GM12873 (cell line): ENCODE data around the gene HLA-DRB5.

Experiments used
- TF ChIP-seq, protein P1 (sequence below): IDR thresholded peaks from 2 replicates; pipeline ENCODE4 v1.5.1; 2012; ENCODE audit warnings: low read depth, mild to moderate bottlenecking, moderate library complexity, low read length, control low read depth; ENCODE audit not compliant: insufficient read depth; ENCODE audit errors: missing control alignments

Gene HLA-DRB5

DNA sequence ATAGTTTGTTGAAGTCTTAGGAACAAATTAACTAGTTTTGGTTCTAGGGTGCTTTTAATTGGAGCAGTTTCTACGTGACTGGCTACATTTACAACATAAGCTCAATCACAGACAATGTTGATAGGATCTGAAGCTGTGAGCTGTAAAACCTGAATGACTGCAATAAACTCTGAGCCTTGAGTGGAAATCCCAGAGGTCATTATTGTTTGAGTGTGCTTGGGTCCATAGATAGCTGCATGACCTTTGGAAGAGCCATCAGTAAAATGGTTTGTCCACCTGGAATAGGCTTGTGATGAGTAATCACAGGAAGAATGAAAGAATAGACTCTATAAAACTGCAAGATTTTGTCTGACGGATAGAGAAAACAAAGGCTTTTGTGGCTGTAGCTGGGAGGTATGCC is 32.9 kb upstream of the HLA-DRB5 start:
- TF ChIP-seq, protein P1, sequence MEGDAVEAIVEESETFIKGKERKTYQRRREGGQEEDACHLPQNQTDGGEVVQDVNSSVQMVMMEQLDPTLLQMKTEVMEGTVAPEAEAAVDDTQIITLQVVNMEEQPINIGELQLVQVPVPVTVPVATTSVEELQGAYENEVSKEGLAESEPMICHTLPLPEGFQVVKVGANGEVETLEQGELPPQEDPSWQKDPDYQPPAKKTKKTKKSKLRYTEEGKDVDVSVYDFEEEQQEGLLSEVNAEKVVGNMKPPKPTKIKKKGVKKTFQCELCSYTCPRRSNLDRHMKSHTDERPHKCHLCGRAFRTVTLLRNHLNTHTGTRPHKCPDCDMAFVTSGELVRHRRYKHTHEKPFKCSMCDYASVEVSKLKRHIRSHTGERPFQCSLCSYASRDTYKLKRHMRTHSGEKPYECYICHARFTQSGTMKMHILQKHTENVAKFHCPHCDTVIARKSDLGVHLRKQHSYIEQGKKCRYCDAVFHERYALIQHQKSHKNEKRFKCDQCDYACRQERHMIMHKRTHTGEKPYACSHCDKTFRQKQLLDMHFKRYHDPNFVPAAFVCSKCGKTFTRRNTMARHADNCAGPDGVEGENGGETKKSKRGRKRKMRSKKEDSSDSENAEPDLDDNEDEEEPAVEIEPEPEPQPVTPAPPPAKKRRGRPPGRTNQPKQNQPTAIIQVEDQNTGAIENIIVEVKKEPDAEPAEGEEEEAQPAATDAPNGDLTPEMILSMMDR: no peak

DNA sequence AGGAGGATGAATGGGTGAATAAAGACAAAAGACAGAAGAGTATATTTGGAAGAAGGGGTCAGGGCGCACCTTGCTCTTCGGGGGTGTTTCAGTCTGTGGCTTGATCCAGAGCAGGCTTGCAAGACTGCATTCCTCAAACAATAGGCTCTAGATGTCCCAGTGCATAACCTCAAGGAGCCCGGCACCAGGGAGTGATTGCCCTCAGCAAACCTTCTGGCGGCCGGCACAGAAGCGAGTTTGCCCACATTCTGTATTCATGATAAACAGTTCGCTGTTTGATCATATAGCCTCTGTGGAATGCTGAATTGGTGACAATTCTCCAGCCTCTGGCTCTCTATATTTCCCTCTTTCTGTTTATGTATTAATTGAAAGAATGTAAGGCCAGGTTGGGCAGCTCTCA is 29.7 kb upstream of the HLA-DRB5 start:
- TF ChIP-seq, protein P1: no peak

DNA sequence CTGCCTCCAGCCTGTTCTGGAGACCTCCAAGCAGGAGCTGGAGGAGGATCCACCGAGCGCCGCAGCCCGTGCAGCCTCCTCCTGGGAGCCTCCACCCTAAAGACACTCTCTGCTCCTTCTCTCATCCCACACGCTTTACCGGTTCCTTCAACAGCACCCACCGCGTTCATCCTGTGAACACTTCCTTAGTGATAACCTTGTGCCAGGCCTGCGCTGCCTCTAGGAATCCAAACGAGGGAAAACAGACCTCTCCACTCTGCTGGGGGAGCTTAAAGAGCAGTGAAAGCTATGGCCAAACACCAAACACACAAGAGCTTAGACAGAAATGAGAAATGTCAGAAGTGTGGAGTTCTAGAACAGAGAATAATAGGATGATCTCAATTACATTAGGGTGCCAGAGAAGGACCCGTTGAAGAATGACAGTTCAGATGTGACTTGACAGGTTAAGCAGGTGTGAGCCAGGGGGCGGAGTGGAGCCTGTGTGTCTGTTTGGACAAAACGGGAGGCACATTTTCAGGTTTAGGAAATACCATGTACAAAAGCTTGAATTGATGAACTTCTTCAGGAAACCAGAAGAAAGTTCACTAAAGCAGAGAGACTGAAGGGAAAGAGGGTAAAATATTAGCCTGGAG is 28.5 kb upstream of the HLA-DRB5 start:
- TF ChIP-seq, protein P1: no peak

DNA sequence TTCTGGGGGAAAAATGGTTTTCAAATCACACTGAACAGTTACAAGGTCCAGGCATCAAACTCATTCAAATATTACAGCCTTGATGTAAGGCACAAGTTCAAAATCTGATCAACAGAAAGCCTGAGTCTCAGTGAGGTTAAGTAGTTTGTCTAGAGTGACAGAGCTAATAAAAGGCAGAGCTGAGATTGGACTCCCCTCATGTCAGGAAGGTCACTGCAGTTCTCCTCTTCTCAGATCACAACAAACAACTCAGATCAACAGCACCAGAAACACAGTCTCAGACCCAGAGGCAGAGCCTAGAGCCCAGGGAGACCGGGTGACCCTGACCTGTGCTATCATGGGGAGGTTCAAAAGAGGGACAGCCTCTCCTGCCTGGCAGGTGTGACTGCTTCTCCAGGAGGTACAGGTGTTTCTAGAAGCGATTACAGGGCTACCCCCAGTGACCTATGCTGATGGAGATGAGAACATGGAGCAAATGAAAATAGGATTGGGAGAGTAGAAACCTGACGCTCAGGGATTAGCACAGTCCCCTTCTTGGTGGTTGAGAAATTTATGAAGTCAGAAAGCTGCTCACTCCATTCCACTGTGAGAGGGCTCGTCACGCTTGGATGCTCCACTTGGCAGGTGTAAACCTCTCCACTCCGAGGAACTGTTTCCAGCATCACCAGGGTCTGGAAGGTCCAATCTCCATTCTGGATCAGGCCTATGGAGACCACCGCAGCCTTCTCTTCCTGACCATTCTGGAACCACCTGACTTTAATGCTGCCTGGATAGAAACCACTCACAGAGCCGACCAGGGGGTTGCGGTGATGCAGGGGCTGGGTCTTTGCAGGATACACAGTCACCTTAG is 24.3 kb upstream of the HLA-DRB5 start:
- TF ChIP-seq, protein P1: no peak

DNA sequence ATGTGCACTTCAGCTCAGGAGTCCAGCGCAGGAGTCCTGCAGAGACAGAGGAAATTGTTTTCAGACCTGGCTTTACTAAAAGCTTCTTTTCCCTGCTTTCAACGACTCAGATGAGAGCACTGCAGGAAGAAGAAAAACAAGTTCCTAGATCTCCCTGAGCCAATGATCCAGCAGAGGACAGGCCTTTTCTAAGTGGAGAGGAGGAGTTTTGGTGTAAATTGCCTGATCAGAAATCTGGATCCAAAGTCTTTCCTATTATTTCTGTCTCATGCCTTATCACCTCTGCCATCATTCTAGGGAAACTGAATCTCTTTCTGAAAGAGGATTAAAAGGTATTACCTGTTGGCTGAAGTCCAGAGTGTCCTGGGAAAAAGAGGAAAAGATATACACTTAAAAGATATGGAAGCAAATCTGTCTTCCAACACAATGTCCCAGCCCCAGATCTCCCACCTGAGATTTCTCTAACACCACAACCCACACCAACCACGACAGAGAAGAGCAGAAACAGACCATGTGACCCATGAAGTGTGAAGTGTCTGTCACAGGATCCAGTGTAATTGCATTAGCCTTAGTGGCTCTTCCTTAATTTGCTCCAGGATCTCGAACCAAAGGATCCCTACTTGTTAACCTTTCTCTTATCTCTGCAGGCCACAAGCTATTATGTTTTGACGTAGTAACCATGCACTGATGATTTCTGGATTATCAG is 23.1 kb upstream of the HLA-DRB5 start:
- TF ChIP-seq, protein P1: no peak

DNA sequence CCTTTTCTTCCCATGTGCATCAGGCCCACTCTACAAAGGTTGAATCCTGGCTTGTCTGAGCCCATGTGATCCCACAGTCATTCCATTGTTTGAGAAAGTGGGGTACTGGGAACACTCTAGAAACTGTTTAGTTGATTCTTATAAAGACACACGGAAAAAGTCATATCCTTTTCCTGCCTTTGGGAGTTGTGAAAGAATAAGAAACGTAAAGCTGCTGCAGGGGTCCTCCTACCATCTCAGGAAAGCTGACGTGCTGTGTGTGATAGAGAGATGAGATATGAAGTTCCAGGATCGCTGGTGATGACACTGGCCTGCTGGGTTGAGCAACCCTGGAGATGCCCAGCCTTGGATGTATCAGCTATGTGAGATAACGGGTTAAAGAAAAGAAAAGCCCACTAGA is 21.3 kb upstream of the HLA-DRB5 start:
- TF ChIP-seq, protein P1: no peak

DNA sequence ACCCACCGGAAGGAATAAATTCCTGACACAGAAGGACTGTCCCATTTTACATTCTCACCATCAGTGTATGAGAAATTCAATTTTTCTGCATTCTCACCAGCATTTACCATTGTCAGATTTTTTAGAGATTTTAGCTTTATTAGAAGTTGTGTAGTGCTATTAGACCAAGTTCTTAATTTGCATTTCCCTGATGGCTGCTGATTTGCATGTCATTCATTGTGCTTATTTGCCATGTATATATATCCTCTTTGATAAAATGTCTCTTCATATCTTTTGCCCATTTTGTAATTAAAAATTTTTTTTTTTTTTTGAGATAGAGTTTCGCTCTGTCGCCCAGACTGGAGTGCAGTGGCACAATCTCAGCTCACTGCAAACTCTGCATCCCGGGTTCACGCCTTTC is 9.8 kb upstream of the HLA-DRB5 start:
- TF ChIP-seq, protein P1: no peak
